Right kidney (tissue), 1 donor: ENCODE data around the gene PDE4D.
"Not testable (repeated sequence)": the region's sequence is repeated elsewhere in the genome, so short reads cannot be mapped to it uniquely, and the experiment has no call there.

Experiments
- DNase-seq: peaks from one replicate; pipeline ENCODE4 v3.0.0-alpha.2; 2016

PDE4D gene

DNA sequence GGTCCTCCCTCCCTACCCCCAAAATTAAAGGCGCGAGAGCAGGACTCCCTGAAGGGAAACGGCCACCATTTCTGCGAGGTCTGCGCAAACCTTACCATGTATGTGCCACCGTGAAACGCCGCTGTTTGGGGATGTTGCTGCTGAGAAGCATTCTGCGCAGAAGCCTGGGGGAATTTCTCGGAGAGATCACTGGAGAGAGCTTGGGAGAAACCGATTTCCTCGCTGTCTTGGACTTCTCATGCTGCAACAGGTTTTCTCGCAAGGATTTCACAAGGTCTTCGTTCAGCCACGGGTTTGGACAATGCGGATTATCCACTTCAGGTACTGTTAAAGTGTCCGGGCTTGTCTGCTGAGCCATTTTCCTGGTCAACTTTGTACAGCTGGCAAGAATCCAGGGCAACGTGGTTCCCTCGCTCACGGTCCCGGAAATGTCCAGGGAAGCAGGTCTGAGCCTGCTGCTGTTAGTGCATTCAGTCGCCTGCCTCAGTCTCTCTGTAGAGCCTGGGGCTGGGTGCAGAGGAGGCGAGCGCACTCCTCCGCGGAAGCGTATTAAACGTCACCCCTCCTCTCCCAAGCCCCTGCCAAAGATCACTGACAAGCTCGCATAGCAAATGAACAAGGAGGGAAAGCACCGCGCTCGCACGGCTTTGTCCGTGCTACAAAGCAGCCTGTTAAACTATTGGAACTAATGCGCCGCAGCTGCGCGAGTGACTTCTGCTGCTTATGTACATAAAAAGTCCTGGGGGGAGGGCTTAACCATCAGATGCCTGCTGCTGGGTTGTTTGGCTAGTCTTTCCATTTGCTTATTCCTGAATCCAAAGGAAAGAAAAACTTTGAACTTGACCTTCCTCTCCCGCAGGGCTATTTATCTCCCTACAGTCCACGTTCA, 125.1 kb downstream of the PDE4D start:
- DNase-seq, result peak; percentile 86

DNA sequence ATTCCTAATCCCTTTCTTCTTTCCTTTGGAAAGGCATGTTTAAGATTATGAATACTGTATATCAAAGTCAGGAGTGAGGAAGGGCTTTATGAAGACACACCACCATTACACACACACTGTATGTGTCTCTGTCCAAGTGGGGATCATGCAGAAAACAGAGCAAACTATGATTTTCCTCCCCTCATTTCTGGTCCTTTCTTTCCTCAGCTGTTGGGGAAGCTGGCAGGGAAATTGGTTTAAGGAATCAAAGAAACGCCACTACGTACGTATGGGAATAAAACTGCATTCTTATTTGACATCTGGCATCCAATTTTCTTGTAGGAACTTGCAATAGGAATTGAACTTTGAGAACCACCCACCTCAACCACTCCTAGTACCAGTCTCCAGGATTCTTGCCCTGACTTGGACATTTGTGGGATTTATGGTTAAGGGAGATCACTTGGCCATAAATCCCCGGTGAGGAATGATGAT, 125.8 kb downstream of the PDE4D start:
- no peak for DNase-seq

DNA sequence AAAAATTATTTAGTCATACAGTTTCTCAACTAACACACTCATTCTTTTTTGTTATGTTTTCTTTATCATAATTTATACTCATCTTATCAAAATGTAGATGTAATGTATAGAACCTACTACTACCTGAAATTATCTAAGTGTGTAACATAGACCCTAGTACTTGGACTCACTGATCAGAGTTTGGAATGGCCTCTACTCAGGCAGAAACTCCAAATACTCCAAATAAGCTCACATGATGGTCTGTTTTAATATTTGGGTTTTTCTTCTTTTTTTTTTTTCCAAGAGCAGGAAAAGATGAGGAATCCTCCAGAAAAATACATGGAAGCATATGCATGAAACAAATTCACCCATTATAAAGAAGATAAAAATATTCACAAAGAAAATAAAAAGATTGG, 126.3 kb downstream of the PDE4D start:
- DNase-seq, result no peak

DNA sequence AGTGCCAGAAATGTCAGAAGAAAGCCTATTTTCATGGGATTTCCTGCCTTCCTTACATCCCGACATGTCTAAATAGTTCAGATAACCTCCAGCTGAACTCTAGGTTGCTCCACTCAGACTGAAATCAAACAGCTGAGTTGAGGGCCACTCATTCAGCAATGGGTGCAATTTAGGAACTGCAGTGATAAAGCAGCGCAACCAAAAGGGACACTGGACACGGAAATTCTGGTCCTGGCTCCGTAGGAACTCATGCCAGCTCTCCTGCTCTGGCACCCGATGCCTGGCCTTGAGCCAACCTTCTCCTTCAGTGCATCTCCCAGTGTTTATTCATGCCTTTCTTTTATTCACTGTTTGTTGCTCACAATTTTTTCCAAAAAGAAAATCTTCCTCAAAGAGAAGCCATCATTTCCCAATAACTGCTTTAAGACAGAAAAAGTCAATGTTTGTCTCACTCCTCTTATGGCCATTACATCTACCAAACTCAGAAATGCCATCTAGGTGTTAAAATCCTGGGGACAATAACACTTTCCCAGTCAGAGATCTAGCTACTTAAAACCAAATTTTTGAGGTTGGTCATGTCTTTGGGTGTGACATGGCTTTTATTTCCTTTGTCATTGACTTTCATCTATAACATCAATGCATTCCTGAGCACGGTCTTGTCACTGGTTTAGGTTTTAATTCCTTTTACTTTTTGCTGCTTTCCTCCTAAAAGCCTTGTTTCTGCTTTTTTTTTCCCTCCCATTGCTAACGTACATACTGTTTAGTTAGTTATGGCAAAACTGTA, 126.9 kb downstream of the PDE4D start:
- DNase-seq, result peak; percentile 28

DNA sequence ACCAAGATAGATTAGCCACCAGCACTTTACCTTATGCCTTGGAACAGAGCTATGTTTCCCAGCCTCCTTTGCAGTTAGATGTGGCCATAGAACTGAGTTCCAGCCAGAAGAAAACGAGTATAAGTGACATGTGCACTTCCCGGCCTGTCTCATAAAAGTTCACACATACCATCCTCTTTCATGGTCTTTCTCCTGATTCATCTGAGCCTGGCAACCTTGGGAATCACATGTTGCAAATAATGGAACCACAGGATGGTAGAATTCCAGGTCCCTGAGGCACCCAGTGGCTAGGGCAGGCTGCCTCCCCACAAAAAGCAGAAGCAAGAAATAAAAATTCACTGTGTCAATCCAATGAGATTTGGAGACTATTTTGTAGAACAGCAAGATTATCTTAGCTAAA, 128.1 kb downstream of the PDE4D start:
- no peak for DNase-seq

DNA sequence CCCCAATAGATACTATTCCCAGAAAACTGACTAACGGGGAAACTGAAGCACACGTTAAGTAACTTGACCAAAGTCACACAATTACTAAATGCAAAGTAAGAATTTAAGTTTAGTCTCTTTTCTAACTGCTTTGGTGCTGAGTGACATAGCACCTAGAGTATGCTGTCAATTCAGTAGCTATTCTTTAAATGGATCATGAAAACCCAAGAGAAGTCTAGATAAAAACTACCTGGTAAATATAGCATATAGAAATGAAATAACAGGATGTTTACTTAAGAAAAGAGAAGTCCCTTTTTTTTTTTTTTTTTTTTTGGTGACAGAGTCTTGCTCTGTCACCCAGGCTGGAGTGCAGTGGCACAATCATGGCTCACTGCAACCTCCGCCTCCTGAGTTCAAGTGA, 129.2 kb downstream of the PDE4D start:
- no peak for DNase-seq

DNA sequence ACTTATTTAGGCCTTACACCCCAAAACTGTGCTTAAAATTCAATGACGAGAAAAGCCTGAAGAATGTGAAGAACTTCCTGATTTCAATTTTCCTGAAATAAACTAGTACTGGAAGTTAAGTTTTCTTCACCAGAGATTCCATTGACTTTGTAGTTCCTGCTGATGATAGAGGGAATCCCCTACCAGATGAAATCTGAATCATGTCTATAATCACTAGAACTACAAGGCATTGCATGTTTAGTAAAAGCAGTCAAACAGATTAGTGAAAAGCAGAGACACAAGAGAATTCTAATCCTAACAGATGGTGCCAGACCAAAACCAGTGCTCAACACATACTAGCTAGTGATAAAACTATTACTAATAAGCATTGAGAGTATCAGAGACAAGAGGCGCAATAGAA, 130.0 kb downstream of the PDE4D start:
- DNase-seq, result no peak

DNA sequence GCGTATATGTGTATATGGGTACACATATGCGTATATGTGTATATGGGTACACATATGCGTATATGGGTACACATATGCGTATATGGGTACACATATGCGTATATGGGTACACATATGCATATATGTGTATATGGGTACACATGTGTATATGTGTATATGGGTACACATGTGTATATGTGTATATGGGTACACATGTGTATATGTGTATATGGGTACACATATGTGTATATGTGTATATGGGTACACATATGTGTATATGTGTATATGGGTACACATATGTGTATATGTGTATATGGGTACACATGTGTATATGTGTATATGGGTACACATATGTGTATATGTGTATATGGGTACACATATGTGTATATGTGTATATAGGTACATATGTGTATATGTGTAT, 131.3 kb downstream of the PDE4D start:
- DNase-seq, result not testable (repeated sequence)

DNA sequence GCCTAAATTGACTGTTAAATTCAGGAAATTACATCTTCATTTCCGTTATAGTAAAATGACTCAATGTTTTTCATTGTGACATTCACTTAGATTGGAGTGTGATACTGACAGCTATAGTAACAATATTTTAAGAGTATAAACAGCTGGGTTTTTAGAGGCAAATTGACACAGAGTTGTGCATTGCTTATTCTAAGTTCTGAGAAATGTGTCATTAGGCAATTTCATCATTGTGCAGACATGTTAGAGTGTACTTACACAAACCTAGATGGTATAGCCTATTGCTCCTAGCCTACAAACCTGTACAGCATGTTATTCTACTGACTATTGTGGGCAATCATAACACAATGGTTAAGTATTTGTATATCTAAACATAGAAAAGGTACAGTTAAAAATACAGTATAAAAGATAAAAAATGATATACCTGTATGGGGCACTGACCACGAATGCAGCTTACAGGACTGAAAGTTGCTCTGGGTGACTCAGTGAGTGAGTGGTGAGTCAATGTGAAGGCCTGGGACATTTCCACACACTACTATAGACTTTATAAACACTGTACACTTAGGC, 132.7 kb downstream of the PDE4D start:
- no peak for DNase-seq

DNA sequence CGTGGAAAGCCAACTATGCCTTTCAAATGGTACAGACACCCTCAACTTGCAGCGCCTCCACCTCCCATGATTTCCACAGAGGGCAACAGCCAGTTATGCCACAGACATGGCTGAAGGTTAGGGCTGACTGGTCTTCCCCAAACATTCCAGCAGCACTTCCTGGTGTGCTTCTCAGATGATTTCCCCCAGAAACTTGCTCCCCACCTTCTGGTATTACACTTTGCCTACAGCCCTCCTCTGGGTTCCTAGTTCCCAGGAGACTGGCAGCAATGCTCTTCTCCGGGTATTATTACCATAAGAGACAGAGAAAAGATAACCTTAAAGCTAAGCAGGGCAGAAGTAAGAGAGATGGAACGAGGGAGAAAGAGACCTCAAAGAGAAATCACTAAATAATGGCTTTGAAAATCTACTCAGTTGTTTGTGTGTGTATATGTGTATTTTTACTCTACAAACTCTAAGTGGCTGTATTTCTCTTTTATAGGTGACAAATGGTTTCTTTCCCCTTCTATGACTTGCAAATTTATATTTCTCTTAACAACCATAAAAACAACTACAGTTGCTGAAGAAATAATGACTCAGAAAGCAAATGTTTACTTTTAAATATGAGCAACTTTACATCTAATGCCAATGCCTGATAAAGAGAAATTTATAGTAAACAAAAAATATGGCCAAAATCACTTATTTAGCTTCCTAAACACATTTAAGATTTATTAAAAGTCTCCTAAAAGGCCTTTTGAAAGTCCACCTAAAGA, 133.8 kb downstream of the PDE4D start:
- peak; percentile 13 for DNase-seq

DNA sequence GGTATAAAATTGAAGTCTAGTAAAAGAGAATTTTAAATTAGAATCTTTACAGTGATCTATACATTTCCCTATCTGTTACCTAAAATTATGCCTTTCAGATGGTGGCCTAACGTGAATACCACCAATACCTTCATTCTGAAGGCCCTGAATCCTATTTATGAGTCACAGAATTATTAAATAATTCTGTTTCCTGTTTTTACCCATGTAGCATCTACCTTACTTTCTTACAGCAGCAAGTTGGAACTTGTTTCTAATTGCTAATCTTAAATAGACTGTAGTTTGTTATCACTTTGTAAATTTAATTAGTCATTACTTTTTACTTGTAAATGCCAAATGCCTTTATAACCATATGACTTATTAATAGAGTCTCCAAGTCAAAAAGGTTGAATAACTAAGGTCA, 135.0 kb downstream of the PDE4D start:
- DNase-seq, result no peak

DNA sequence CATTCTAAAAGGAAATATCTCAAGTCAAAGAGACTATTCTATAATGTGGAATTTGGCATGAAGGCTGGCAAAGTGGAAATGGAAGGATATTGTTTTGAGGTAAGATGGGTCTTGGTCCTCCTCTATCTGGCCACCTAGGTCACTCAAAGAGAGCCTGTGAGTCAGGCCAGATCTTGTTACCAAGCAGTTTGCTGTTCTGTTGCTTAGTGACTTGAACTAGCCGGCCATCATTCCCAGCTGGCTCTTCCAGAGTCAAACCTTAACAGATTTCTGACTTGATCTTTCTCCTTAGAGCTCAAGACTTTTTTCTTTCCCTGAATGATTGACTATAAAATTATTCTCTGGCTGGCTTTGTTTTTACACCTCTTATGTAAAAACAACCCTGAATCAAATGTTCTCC, 136.1 kb downstream of the PDE4D start:
- no peak for DNase-seq

DNA sequence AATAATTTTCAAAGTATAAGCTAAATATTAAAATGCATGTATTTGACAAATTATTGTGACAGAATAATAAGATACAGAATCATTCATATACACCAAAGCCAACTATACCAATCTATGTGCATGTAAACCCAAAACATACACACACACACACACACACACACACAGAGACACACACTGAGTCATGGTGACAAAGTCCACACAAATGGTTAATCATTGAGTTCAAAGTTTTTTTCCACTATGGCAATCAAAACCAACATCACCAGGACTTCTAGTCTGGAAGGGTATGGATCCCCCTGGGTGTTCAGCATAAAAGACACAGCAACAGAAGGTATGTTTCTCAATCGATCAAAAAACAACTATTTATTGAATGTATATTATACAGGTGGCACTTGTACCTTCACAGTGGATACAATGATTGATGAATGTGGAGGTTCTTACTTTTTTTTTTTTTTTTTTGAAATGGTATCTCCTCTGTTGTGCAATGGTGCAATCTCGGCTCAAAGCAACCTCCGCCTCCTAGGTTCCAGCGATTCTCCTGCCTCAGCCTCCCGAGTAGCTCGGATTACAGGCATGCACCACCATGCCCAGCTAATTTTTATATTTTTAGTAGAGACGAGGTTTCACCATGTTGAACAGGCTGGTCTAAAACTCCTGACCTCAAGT, 137.0 kb downstream of the PDE4D start:
- DNase-seq, result no peak

DNA sequence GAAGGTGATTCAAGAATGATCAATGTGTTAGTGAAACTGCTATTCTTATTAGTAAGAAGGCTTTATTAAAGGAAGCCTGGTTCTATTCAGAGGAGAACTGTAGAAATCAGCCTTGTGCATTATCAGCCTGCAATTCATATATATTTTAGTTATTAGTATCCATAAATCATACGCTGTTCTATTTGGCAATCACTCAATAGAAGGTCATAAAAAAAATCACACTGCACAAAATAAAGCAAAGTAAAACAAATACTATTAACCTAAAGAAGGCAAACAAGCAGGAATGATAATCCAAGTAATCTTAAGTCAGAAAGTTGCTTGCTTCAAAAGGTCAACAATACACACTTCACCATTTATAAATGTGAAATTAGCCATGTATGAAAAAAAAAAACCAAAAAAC, 138.1 kb downstream of the PDE4D start:
- DNase-seq, result no peak

DNA sequence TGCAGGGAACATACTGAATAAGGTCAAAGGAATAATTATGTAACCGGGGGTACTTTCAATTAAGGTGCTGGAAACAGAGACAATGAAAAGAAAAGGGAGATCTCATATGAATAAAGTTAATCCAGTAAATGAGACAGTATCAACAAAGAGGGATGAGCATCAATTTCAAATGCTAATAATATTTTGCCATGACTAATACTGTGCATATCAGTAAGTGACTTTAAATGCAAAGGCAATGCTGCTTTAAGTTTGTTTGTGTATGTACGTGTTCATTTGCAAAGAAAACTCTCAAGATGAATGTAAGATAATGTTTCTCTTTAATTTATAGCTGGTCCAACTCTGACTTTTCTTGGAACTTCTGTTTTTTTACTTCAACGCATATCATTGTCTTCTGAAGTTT, 139.9 kb downstream of the PDE4D start:
- no peak for DNase-seq

DNA sequence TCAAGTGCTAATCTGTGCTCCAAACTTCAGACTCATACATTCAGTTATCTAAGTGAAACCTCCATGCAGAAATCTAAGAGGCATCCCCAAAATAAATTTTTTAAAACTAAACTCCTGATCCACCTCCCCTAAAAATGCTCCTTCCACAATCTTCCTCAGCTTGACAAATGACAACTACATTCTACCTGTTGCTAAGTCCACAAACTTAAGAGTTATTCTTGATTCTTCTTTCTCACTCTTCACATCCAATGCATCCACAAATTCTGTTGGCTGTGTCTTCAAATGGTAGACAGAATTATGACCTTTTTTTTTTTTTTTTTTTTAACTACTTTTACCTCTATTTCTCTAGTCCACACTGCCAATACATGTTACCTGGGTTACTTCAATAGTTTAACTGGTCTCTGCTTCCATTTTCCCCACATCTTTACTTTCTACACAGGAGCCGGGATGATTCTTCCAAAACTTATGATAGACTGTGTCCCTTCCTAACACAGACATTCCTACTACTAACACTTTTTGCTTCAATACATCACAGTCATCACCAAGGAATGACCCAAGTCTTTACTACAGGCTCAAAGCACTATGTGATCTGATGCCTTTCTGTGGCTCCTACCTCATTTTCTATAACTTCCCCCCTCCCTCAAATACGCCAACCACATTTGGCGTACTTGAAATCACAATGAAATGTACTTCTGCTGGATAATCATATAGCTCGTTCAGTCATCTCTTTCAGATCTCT, 143.6 kb downstream of the PDE4D start:
- DNase-seq, result no peak

DNA sequence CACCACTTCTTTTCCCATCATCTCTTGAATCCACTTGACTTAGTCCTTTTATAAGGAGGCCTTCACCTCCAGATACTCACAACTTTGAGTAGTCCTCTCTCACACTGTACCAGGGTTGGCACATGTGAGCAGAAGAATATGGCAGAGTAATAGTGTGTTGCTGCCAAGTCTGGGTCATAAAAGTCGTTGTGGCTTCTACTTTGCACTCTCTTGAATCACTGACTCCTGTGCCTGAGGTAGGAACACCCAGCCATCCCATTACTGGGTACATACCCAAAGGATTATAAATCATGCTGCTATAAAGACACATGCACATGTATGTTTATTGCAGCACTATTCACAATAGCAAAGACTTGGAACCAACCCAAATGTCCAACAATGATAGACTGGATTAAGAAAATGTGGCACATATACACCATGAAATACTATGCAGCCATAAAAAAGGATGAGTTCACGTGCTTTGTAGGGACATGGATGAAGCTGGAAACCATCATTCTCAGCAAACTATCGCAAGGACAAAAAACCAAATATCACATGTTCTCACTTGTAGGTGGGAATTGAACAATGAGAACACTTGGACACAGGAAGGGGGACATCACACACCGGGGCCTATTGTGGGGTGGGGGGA, 145.4 kb downstream of the PDE4D start:
- not testable (repeated sequence) for DNase-seq

DNA sequence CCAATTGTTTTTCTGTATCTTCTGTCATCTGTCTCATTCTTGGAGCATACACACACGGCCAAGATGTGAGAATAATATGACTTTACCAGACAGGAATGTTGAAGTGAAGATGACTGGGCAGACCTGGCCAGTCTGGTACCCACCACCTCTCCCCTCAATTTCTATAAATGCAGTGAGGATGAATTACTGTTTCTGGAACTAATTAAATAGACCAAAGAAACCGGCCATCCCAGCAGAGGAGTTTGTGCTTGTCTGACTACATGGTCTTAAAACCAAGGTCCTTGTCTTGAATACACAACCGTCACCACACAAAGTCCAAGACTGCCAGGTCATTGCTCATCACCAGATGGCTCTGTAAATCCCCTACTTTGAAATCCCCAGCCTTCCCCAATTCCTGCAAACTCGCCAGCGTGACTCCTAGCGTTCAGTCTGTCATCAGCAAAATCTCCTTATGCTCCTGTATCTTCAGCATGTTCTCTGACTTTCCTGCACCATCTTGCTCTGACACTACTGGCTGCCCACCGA, 147.2 kb downstream of the PDE4D start:
- no peak for DNase-seq

DNA sequence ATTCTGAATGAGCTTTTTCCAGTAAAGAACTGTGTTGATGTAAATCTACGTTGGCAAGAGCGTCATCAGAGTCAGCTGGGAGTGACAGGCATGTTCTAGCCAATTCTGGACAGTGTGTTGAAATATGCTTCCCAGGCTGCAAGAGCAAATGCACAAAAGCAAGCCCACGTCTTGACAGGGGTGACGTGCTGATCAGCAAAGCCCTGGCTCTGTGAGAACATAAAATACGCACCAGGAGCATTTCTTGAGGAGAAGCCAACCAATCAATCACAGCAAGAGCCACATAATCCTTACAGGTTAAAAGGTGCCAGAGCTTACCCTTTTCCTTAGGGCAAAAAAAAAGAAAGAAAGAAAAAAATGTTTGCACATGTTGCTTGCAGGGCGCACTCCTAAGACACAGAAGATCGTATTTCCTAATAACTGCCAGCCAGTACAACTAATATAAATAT, 148.1 kb downstream of the PDE4D start:
- no peak for DNase-seq

DNA sequence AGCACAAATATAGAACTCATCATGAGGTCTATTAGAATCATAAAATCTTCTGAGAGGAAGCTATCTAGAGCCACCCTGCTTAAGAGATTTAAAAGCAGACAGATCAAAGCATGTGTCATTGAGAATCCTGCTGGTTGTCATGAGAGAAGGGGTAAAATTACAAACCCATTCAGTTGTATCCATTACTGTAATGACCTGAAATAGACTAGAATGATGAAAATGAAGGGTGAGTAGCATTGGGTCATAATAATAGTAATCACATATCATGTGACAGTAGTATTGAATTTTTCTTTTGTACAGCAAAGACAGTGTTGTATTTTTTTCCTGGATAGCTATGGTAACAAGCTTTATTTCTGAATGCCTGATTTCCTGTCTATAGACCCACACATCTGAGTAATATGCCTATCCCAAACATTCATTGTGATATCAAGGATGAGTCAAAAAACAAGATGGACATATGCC, 149.0 kb downstream of the PDE4D start:
- no peak for DNase-seq
